Progenitor cell of endocrine pancreas (in vitro differentiated cells): ENCODE data around the gene WDR35. TPM values are rescaled to one million over a fixed set of nuclear protein-coding genes. Genes with fewer than 3 reads are reported as not detected.

ENCODE experiments used
- DNase-seq: peaks from one replicate; pipeline ENCODE4 v3.0.0; 2021; ENCODE audit warnings: low spot score; ENCODE audit not compliant: unreplicated experiment
- H3K27ac Mint-ChIP-seq: 2 replicates; pipeline ENCODE4 v1.8.0; 2021; ENCODE audit warnings: mild to moderate bottlenecking, moderate library complexity, mixed read lengths
- H3K27me3 Mint-ChIP-seq: 2 replicates; pipeline ENCODE4 v1.8.0; 2021; ENCODE audit warnings: mixed read lengths
- H3K36me3 Mint-ChIP-seq: 2 replicates; pipeline ENCODE4 v1.8.0; 2022; ENCODE audit warnings: mixed read lengths; ENCODE audit not compliant: insufficient read depth
- H3K4me1 Mint-ChIP-seq: 2 replicates; pipeline ENCODE4 v1.8.0; 2021; ENCODE audit warnings: low read depth, mixed read lengths
- H3K4me3 Mint-ChIP-seq: 2 replicates; pipeline ENCODE4 v1.8.0; 2021; ENCODE audit warnings: low read depth, mild to moderate bottlenecking, moderate library complexity, mixed read lengths
- H3K9me3 Mint-ChIP-seq: 2 replicates; pipeline ENCODE4 v1.8.0; 2021; ENCODE audit warnings: low read depth, mixed read lengths
- CTCF ChIP-seq: fragments of 200-600 bp; sonication (generic); IDR thresholded peaks from one replicate; pipeline ENCODE4 v1.5.0; 2021; ENCODE audit warnings: antibody characterized with exemption, mild to moderate bottlenecking; ENCODE audit not compliant: unreplicated experiment
- total RNA-seq: library from RNA; stranded (reverse); gene quantifications from 2 replicates; pipeline ENCODE4 v1.2.1, GENCODE V29; 2021

WDR35 gene
- total RNA-seq, 1 donor from 2014 or later = 16.5 TPM

GRCh38 chr2:20015482-20016083 is 25.7 kb upstream of the WDR35 start:
- Mint-ChIP-seq H3K36me3 (peaks cover 3% of the 10 kb centered on the region), H3K27ac (no peak overlapping the region), H3K27me3 (peaks cover 37% of the 10 kb centered on the region), H3K4me1 (peaks cover 6% of the 10 kb centered on the region), H3K9me3 (peaks cover 10% of the 10 kb centered on the region), H3K4me3 (no peak overlapping the region)
- DNase-seq = no peak
- TF ChIP-seq CTCF = peak; percentile 64

- Mint-ChIP-seq H3K27ac (peak overlapping the region; percentile 81), H3K36me3 (no peaks in the 10 kb centered on the region), H3K27me3 (peaks cover 46% of the 10 kb centered on the region), H3K4me3 (peak overlapping the region; percentile 69), H3K9me3 (peaks cover 3% of the 10 kb centered on the region), H3K4me1 (peaks cover 8% of the 10 kb centered on the region)
- TF ChIP-seq CTCF = no peak
- no peak for DNase-seq
Observed at GRCh38 chr2:20013126-20013849, 23.4 kb upstream of the WDR35 start.

GRCh38 chr2:20012282-20013125 is 22.6 kb upstream of the WDR35 start, which contains the start of gene MATN3:
TSS of gene MATN3 (minus strand) at chr2:20012668. CDS start at chr2:20012631, 37 bp downstream.
- H3K4me3 Mint-ChIP-seq = peak within 1 kb of the TSS; percentile 69
- peaks cover 8% of the 10 kb centered on the region for H3K4me1 Mint-ChIP-seq
- peak; percentile 68 for DNase-seq
- peaks cover 48% of the 10 kb centered on the region for H3K27me3 Mint-ChIP-seq
- H3K9me3 Mint-ChIP-seq = peaks cover 3% of the 10 kb centered on the region
- no peaks in the 10 kb centered on the region for H3K36me3 Mint-ChIP-seq
- H3K27ac Mint-ChIP-seq = peak within 1 kb of the TSS; percentile 81
- no peak for TF ChIP-seq CTCF

GRCh38 chr2:20012032-20012281 is 22.1 kb upstream of the WDR35 start:
- no peak for TF ChIP-seq CTCF
- H3K4me1 Mint-ChIP-seq = peaks cover 8% of the 10 kb centered on the region
- H3K9me3 Mint-ChIP-seq = peaks cover 3% of the 10 kb centered on the region
- peak overlapping the region; percentile 73 for H3K27ac Mint-ChIP-seq
- peaks cover 49% of the 10 kb centered on the region for H3K27me3 Mint-ChIP-seq
- peak overlapping the region; percentile 69 for H3K4me3 Mint-ChIP-seq
- DNase-seq = no peak
- H3K36me3 Mint-ChIP-seq = no peaks in the 10 kb centered on the region

GRCh38 chr2:20011276-20012031 is 21.5 kb upstream of the WDR35 start:
- Mint-ChIP-seq H3K4me3 (peak overlapping the region; percentile 69), H3K36me3 (no peaks in the 10 kb centered on the region), H3K27ac (peak overlapping the region; percentile 73), H3K27me3 (peaks cover 49% of the 10 kb centered on the region), H3K4me1 (peaks cover 8% of the 10 kb centered on the region), H3K9me3 (peaks cover 3% of the 10 kb centered on the region)
- no peak for TF ChIP-seq CTCF
- DNase-seq = no peak
